Measurements from ENCODE around the gene DYDC1.
A peak's percentile ranks its signal among the peaks of the same experiment; 100 is the strongest.

Gene DYDC1

GRCh38 chr10:80394358-80394916 is 37.9 kb upstream of the DYDC1 start:
- H3K4me3 ChIP-seq (replicated peaks; ENCODE audit: low read depth, low read length): no peak overlapping the region
- TF ChIP-seq CTCF (IDR thresholded peaks at IDR 0.05; ENCODE audit: low read depth, low read length, missing control alignments): no peak
- no peak for DNase-seq (ENCODE audit: extremely low read depth, low read depth)

GRCh38 chr10:80392250-80392649 is 35.7 kb upstream of the DYDC1 start:
- no peak for TF ChIP-seq CTCF (IDR thresholded peaks at IDR 0.05; ENCODE audit: low read depth, low read length, missing control alignments)
- no peak overlapping the region for H3K4me3 ChIP-seq (replicated peaks; ENCODE audit: low read depth, low read length)
- no peak for DNase-seq (ENCODE audit: extremely low read depth, low read depth)

- no peak for TF ChIP-seq CTCF (IDR thresholded peaks at IDR 0.05; ENCODE audit: low read depth, low read length, missing control alignments)
- DNase-seq (ENCODE audit: extremely low read depth, low read depth): no peak
- H3K4me3 ChIP-seq (replicated peaks; ENCODE audit: low read depth, low read length): no peak overlapping the region
Observed at GRCh38 chr10:80390740-80391139, 34.2 kb upstream of the DYDC1 start.

- peak; percentile 53 for TF ChIP-seq CTCF (IDR thresholded peaks at IDR 0.05; ENCODE audit: low read depth, low read length, missing control alignments)
- no peak for DNase-seq (ENCODE audit: extremely low read depth, low read depth)
- no peak overlapping the region for H3K4me3 ChIP-seq (replicated peaks; ENCODE audit: low read depth, low read length)
Observed at GRCh38 chr10:80382989-80383388, 26.4 kb upstream of the DYDC1 start.

- DNase-seq (ENCODE audit: extremely low read depth, low read depth): no peak
- no peak for TF ChIP-seq CTCF (IDR thresholded peaks at IDR 0.05; ENCODE audit: low read depth, low read length, missing control alignments)
- H3K4me3 ChIP-seq (replicated peaks; ENCODE audit: low read depth, low read length): no peak overlapping the region
Observed at GRCh38 chr10:80380185-80380584, 23.6 kb upstream of the DYDC1 start.

- no peak for DNase-seq (ENCODE audit: extremely low read depth, low read depth)
- TF ChIP-seq CTCF (IDR thresholded peaks at IDR 0.05; ENCODE audit: low read depth, low read length, missing control alignments): no peak
- no peak overlapping the region for H3K4me3 ChIP-seq (replicated peaks; ENCODE audit: low read depth, low read length)
Observed at GRCh38 chr10:80379701-80380100, 23.1 kb upstream of the DYDC1 start.

GRCh38 chr10:80373502-80373901 is 16.9 kb upstream of the DYDC1 start:
- no peak for DNase-seq (ENCODE audit: extremely low read depth, low read depth)
- H3K4me3 ChIP-seq (replicated peaks; ENCODE audit: low read depth, low read length): no peak overlapping the region
- TF ChIP-seq CTCF (IDR thresholded peaks at IDR 0.05; ENCODE audit: low read depth, low read length, missing control alignments): no peak
